B cell (primary cell): ENCODE data around the gene RLN3. TPM values are rescaled to one million over a fixed set of nuclear protein-coding genes. Genes with fewer than 3 reads are reported as not detected.

Experiments used
- ATAC-seq: fragments of 200-7000 bp; cut with Tn5 transposase; one replicate; pipeline ENCODE4 v1.10.0; 2021; ENCODE audit warnings: low read depth, mild to moderate bottlenecking, moderate number of reproducible peaks, moderate library complexity
- CTCF ChIA-PET: fragments of 350-600 bp; sonication (Branson Sonifier 250); formaldehyde crosslinking; loops from one replicate; lab custom pipeline; 2021; ENCODE audit warnings: antibody characterized with exemption, inconsistent platforms; lab: Charles Lee
- POLR2A ChIA-PET: fragments of 350-600 bp; sonication (Branson Sonifier 250); formaldehyde crosslinking; loops from one replicate; lab custom pipeline; 2021; ENCODE audit warnings: antibody characterized with exemption; lab: Charles Lee
- DNase-seq: peaks from one replicate; pipeline ENCODE4 v3.0.0; 2013
- H2AFZ ChIP-seq: 2 replicates; pipeline ENCODE4 v1.6.1; 2012; ENCODE audit warnings: mild to moderate bottlenecking, low read depth, low read length; ENCODE audit not compliant: insufficient read depth, poor library complexity, severe bottlenecking
- H3K27ac ChIP-seq, 2 donors: 1 replicate in 1 of 2; 2 replicates in 1 of 2; pipeline ENCODE4 v1.5.1; 2012 to 2013; ENCODE audit warnings: low read length in 2 of 2, mild to moderate bottlenecking in 2 of 2, moderate library complexity in 1 of 2
- H3K27me3 ChIP-seq, 4 experiments: fragments of 200-600 bp in 1 of 4; sonication (generic) in 1 of 4; replicated peaks in 1 of 4; 1 replicate in 2 of 4; 2 replicates in 2 of 4; pipeline versions ENCODE4 v1.6.1 to v1.7.0; 2013 to 2016; ENCODE audit warnings: low read length in 3 of 4, mild to moderate bottlenecking in 2 of 4, mixed read lengths in 1 of 4, moderate library complexity in 1 of 4; ENCODE audit not compliant: insufficient read depth in 4 of 4, control insufficient read depth in 3 of 4; ENCODE audit errors: control extremely low read depth in 1 of 4
- H3K36me3 ChIP-seq, 2 experiments: replicated peaks in 1 of 2; 1 replicate in 1 of 2; 2 replicates in 1 of 2; pipeline versions ENCODE4 v1.6.1 to v1.7.1; 2013; ENCODE audit warnings: low read length in 1 of 2; ENCODE audit not compliant: insufficient read depth in 2 of 2, control insufficient read depth in 1 of 2; ENCODE audit errors: control extremely low read depth in 1 of 2, extremely low read depth in 1 of 2
- H3K4me1 ChIP-seq, 2 donors: fragments of 200-600 bp in 1 of 2; sonication (generic) in 1 of 2; 1 replicate in 1 of 2; 2 replicates in 1 of 2; pipeline versions ENCODE4 v1.5.1 to v1.6.1; 2013 to 2017; ENCODE audit warnings: low read length in 2 of 2; ENCODE audit not compliant: control insufficient read depth in 2 of 2, insufficient read depth in 2 of 2
- H3K4me2 ChIP-seq: replicated peaks from 2 replicates; pipeline ENCODE3; 2012; ENCODE audit warnings: mild to moderate bottlenecking, low read depth, low read length; ENCODE audit not compliant: poor library complexity, severe bottlenecking
- H3K4me3 ChIP-seq, 5 experiments: fragments of 200-600 bp in 1 of 5; sonication (generic) in 1 of 5; 1 replicate in 3 of 5; 2 replicates in 2 of 5; pipeline versions ENCODE4 v1.5.1 to v1.7.0; 2011 to 2016; ENCODE audit warnings: low read length in 4 of 5, mild to moderate bottlenecking in 4 of 5, low read depth in 2 of 5, control low read depth in 1 of 5, moderate library complexity in 1 of 5; ENCODE audit not compliant: insufficient read depth in 1 of 5; ENCODE audit errors: control extremely low read depth in 1 of 5, extremely low read depth in 1 of 5
- H3K79me2 ChIP-seq: fragments of 200-600 bp; sonication (generic); one replicate; pipeline ENCODE4 v1.6.0; 2016; ENCODE audit warnings: low read length; ENCODE audit not compliant: control insufficient read depth, insufficient read depth
- H3K9ac ChIP-seq: fragments of 200-600 bp; sonication (generic); 2 replicates; pipeline ENCODE4 v1.6.1; 2017; ENCODE audit warnings: mild to moderate bottlenecking, low read length, moderate library complexity
- H3K9me3 ChIP-seq, 3 donors: one replicate each; pipeline versions ENCODE4 v1.6.1 to v1.7.1; 2013; ENCODE audit warnings: low read length in 2 of 3; ENCODE audit not compliant: control insufficient read depth in 2 of 3, insufficient read depth in 1 of 3; ENCODE audit errors: control extremely low read depth in 1 of 3
- H4K20me1 ChIP-seq: 2 replicates; pipeline ENCODE4 v1.6.0; 2012; ENCODE audit warnings: mild to moderate bottlenecking, low read length; ENCODE audit not compliant: insufficient read depth, control insufficient read depth, poor library complexity, severe bottlenecking
- H3K27ac Mint-ChIP-seq: one replicate; pipeline ENCODE4 v1.8.0; 2021; ENCODE audit warnings: mixed read lengths
- H3K27me3 Mint-ChIP-seq: one replicate; pipeline ENCODE4 v1.8.0; 2021; ENCODE audit warnings: mixed read lengths
- H3K4me1 Mint-ChIP-seq: one replicate; pipeline ENCODE4 v1.8.0; 2021; ENCODE audit warnings: mixed read lengths
- H3K4me3 Mint-ChIP-seq: one replicate; pipeline ENCODE4 v1.8.0; 2021; ENCODE audit warnings: mixed read lengths
- H3K9me3 Mint-ChIP-seq: one replicate; pipeline ENCODE4 v1.8.0; 2022; ENCODE audit warnings: mixed read lengths; ENCODE audit not compliant: insufficient read depth
- EZH2 ChIP-seq: IDR thresholded peaks from 2 replicates; pipeline ENCODE4 v1.6.1; 2012; ENCODE audit warnings: borderline replicate concordance, low read depth, mild to moderate bottlenecking, moderate library complexity, low read length; ENCODE audit not compliant: insufficient read depth, poor library complexity, severe bottlenecking
- WGBS: methylation state at CpG from one replicate; pipeline ENCODE4 v1.1.5; 2013; ENCODE audit warnings: missing lambda C conversion rate; ENCODE audit not compliant: insufficient coverage; 5-methylcytosine and 5-hydroxymethylcytosine counted together
- intact Hi-C: fragments of 100-400 bp; cut with micrococcal nuclease; formaldehyde crosslinking; loops from one replicate; pipeline ENCODE4 v1.10.0; 2022
- polyA minus RNA-seq: library from RNA; depleted of rRNA, polyadenylated mRNA; stranded (reverse); fragments of >200 nt; gene quantifications from 2 replicates; pipeline ENCODE4 v1.2.3, GENCODE V29; 2012
- polyA plus RNA-seq: library from polyadenylated mRNA; depleted of rRNA; stranded (reverse); fragments of >200 nt; gene quantifications from 2 replicates; pipeline ENCODE4 v1.2.3, GENCODE V29; 2012
- total RNA-seq, 2 donors: library from RNA; stranded (reverse); fragments of 120-200 nt in 1 of 2; gene quantifications; 1 replicate in 1 of 2; 2 replicates in 1 of 2; pipeline versions ENCODE4 v1.2.3 to v1.2.4, GENCODE V29; 2013 to 2022
- TF ChIP-seq, protein P1 (sequence below): fragments of 200-600 bp; IDR thresholded peaks from one replicate; pipeline ENCODE4 v1.8.0; 2022; ENCODE audit warnings: antibody characterized with exemption, mild to moderate bottlenecking

RLN3 gene, protein sequence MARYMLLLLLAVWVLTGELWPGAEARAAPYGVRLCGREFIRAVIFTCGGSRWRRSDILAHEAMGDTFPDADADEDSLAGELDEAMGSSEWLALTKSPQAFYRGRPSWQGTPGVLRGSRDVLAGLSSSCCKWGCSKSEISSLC
- total RNA-seq (not detected in 2 replicates), polyA plus RNA-seq (0.42 TPM in 1 of 2 replicates, not detected in the other), polyA minus RNA-seq (not detected in 2 replicates)
- not detected for total RNA-seq (2013)

DNA sequence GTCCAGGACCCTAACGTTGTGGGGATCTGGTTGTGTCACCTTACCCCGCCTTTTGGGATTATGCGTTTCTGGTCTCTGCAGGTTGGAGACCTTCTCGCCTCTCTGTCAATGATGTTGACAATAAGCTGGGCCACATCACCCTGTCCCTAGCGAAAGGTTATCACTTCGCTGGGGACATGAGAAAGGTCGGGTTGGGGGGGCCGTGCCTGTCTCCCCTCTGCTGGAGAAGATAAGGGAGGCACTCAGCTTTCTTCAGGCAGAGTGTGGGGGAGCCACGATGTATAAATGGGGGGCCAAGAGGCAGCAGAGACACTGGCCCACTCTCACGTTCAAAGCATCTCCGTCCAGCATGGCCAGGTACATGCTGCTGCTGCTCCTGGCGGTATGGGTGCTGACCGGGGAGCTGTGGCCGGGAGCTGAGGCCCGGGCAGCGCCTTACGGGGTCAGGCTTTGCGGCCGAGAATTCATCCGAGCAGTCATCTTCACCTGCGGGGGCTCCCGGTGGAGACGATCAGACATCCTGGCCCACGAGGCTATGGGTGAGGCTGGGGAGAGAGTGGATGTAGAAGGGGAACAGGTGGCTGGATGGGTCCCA, at the start of gene RLN3:
TSS of gene RLN3 (plus strand) at position 293 of the 595 bp plus-strand sequence. CDS start at position 350, 57 bp downstream.
- H4K20me1 ChIP-seq: no peaks in the 10 kb centered on the region
- peak within 1 kb of the TSS; percentile 50 for H3K27ac Mint-ChIP-seq
- no peaks in the 10 kb centered on the region for H3K36me3 ChIP-seq
- no peak within 1 kb of the TSS for H3K4me3 ChIP-seq
- H3K4me1 ChIP-seq: peaks cover 22 to 44% of the 10 kb centered on the region in 2 donors
- no peak within 1 kb of the TSS for H3K27ac ChIP-seq
- H3K27me3 ChIP-seq: no peaks in the 10 kb centered on the region
- no peak within 1 kb of the TSS for H2AFZ ChIP-seq
- no peak within 1 kb of the TSS for H3K9ac ChIP-seq
- DNase-seq: no peak
- intact Hi-C loops: no loop called here
- peaks cover 11% of the 10 kb centered on the region for H3K79me2 ChIP-seq
- 90% methylated on average over 24 of the region's 24 CpGs for WGBS
- no peak within 1 kb of the TSS for H3K4me3 Mint-ChIP-seq
- ChIA-PET POLR2A (interaction anchor here (1.6 kb wide), 1 partner anchor 22 kb away, joined by 4 read pairs; the partner anchor contains the start of gene RFX1), CTCF (interaction anchor here (0.6 to 1.9 kb wide), 3 partner anchors 9 to 49 kb away, joined by 4 to 7 read pairs (median 4); no protein-coding TSS in a partner anchor)
- no peaks in the 10 kb centered on the region for H3K9me3 Mint-ChIP-seq
- H3K4me1 Mint-ChIP-seq: peaks cover 36% of the 10 kb centered on the region
- H3K27me3 Mint-ChIP-seq: no peaks in the 10 kb centered on the region
- H3K4me2 ChIP-seq: peak within 1 kb of the TSS; percentile 26
- TF ChIP-seq, protein P1, sequence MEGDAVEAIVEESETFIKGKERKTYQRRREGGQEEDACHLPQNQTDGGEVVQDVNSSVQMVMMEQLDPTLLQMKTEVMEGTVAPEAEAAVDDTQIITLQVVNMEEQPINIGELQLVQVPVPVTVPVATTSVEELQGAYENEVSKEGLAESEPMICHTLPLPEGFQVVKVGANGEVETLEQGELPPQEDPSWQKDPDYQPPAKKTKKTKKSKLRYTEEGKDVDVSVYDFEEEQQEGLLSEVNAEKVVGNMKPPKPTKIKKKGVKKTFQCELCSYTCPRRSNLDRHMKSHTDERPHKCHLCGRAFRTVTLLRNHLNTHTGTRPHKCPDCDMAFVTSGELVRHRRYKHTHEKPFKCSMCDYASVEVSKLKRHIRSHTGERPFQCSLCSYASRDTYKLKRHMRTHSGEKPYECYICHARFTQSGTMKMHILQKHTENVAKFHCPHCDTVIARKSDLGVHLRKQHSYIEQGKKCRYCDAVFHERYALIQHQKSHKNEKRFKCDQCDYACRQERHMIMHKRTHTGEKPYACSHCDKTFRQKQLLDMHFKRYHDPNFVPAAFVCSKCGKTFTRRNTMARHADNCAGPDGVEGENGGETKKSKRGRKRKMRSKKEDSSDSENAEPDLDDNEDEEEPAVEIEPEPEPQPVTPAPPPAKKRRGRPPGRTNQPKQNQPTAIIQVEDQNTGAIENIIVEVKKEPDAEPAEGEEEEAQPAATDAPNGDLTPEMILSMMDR: no peak
- TF ChIP-seq EZH2: no peak
- no peak for ATAC-seq
- peaks cover 0 to 5% (median 0%) of the 10 kb centered on the region in 3 donors for H3K9me3 ChIP-seq
